H1 (cell line): ENCODE results near the gene SLCO4A1. TPM values are rescaled to one million over a fixed set of nuclear protein-coding genes. Genes with fewer than 3 reads are reported as not detected.

Experiments used
- SUZ12 ChIP-seq: fragments of 200-600 bp; sonication (generic); IDR thresholded peaks from 2 replicates; pipeline ENCODE4 v1.6.1; 2012; ENCODE audit warnings: mild to moderate bottlenecking, inconsistent platforms, low read length, moderate library complexity, mixed read lengths
- ZNF274 ChIP-seq: IDR thresholded peaks from 2 replicates; pipeline ENCODE4 v1.7.0; 2012; ENCODE audit warnings: low read length, borderline replicate concordance; ENCODE audit errors: extremely low read depth
- polyA plus RNA-seq, 7 experiments: library from polyadenylated mRNA; depleted of rRNA in 3 of 7; stranded (reverse) in 5 of 7; unstranded in 2 of 7; fragments of >200 nt in 5 of 7; fragments of 200-250 nt in 2 of 7; gene quantifications; 1 replicate in 5 of 7; 2 replicates in 1 of 7; 4 replicates in 1 of 7; pipeline versions ENCODE4 v1.2.1 to v1.2.3, GENCODE V29; 2011 to 2013; ENCODE audit warnings: missing spikeins in 2 of 7, mixed read lengths in 2 of 7
- total RNA-seq: library from RNA; stranded (reverse); fragmentation: NEBNext Ultra II Directional; extraction: Animal tissue kit (Norgen Biotek cat#: 25700); gene quantifications from 2 replicates; pipeline ENCODE4 v1.2.1, GENCODE V29; 2021

SLCO4A1 gene
- total and polyA plus RNA-seq, 2 of the 8 experiments (the other 6 are each of a cell fraction or from before 2014, with no cell fraction given): 10.5 to 18.5 TPM

GRCh38 chr20:62696434-62696957, 54.2 kb downstream of the SLCO4A1 start (continued):
- TF ChIP-seq ZNF274 (no peak), SUZ12 (no peak)
